ENCODE results near the gene CERS3. TPM values are rescaled to one million over a fixed set of nuclear protein-coding genes. Genes with fewer than 3 reads are reported as not detected.
A peak's percentile ranks its signal among the peaks of the same experiment; 100 is the strongest.

Gene CERS3
- polyA plus RNA-seq, 1 of the 3 experiments (the other 2 are of a cell fraction), result not detected

GRCh38 chr15:100544946-100545345 is 16.2 kb upstream of the CERS3 start:
- Histone ChIP-seq H2AFZ (ENCODE audit: low read depth) (no peak overlapping the region), H3K79me2 (ENCODE audit: insufficient read depth) (no peaks in the 10 kb centered on the region), H3K27ac (ENCODE audit: low read depth in 2 of 2, low read length in 1 of 2) (no peak overlapping the region), H3K4me1 (ENCODE audit: control insufficient read depth in 1 of 2, insufficient read depth in 2 of 2, low read depth in 1 of 2, low read length in 1 of 2) (peaks cover 0 to 2% of the 10 kb centered on the region in 2 experiments; a peak in 1 of 4 replicates), H4K20me1 (ENCODE audit: insufficient read depth) (no peaks in the 10 kb centered on the region), H3K9me3 (no peaks in the 10 kb centered on the region), H3K27me3 (ENCODE audit: insufficient read depth) (no peaks in the 10 kb centered on the region), H3F3A (replicated peaks; ENCODE audit: insufficient read depth) (no peaks in the 10 kb centered on the region), H3K9me2 (no peaks in the 10 kb centered on the region), H3K4me3 (ENCODE audit: low read depth in 2 of 2, low read length in 1 of 2) (no peak overlapping the region), H3K9ac (no peak overlapping the region), H3K36me3 (replicated peaks in 1 of 2; ENCODE audit: control insufficient read depth in 1 of 2, insufficient read depth in 2 of 2, low read length in 1 of 2) (no peaks in the 10 kb centered on the region), H3K4me2 (no peak overlapping the region)
- WGBS (ENCODE audit: low lambda C conversion rate), result 65% methylated on average over 6 of the region's 6 CpGs
- no peak; a peak in 1 of 4 replicates for TF ChIP-seq EP300 (IDR thresholded peaks at IDR 0.05; ENCODE audit: borderline replicate concordance in 1 of 2, low read depth in 1 of 2, low read length in 1 of 2)
- TF ChIP-seq CTCF (IDR thresholded peaks at IDR 0.05), result no peak
- no peak for TF ChIP-seq TEAD4 (IDR thresholded peaks at IDR 0.05; ENCODE audit: borderline replicate concordance, insufficient read depth)
- no peak for TF ChIP-seq GABPA (IDR thresholded peaks at IDR 0.05; ENCODE audit: low read depth)
- no peak for TF ChIP-seq SIN3A (IDR thresholded peaks at IDR 0.05; ENCODE audit: borderline replicate concordance, low read depth, low read length)
- peak; percentile 71; the same call in 1 of the 2 replicates for TF ChIP-seq RCOR1 (IDR thresholded peaks at IDR 0.05; ENCODE audit: low read length)
- TF ChIP-seq TAF1 (IDR thresholded peaks at IDR 0.05; ENCODE audit: borderline replicate concordance, low read depth, low read length), result no peak
- TF ChIP-seq MXI1 (IDR thresholded peaks at IDR 0.05; ENCODE audit: low read depth, low read length), result 0 out of 2 replicates have a peak, but pooled peaks have one; percentile 18
- peak; percentile 83 for TF ChIP-seq GATA2 (CRISPR knock-in tag; IDR thresholded peaks at IDR 0.05)
- ChIA-PET POLR2A (no interaction called here), CTCF (interaction anchor here (1.0 kb wide), 1 partner anchor 28 kb away, joined by 3 read pairs; no protein-coding TSS in a partner anchor)
- DNase-seq, result peak; percentile 71

- POLR2A ChIA-PET, result no interaction called here
- DNase-seq, result peak; percentile 43
- H3K9me3 ChIP-seq, result no peaks in the 10 kb centered on the region
Observed at GRCh38 chr15:100544338-100544841, 15.6 kb upstream of the CERS3 start.

More at GRCh38 chr15:100544338-100544841, 15.6 kb upstream of the CERS3 start:
- Histone ChIP-seq H3K4me3 (ENCODE audit: low read depth in 2 of 2, low read length in 1 of 2) (no peak overlapping the region), H3K36me3 (replicated peaks in 1 of 2; ENCODE audit: control insufficient read depth in 1 of 2, insufficient read depth in 2 of 2, low read length in 1 of 2) (no peaks in the 10 kb centered on the region), H2AFZ (ENCODE audit: low read depth) (no peak overlapping the region), H4K20me1 (ENCODE audit: insufficient read depth) (no peaks in the 10 kb centered on the region), H3K4me1 (ENCODE audit: control insufficient read depth in 1 of 2, insufficient read depth in 2 of 2, low read depth in 1 of 2, low read length in 1 of 2) (peaks cover 0 to 2% of the 10 kb centered on the region in 2 experiments; a peak in 1 of 4 replicates), H3K9me2 (no peaks in the 10 kb centered on the region), H3K27me3 (ENCODE audit: insufficient read depth) (no peaks in the 10 kb centered on the region), H3K4me2 (no peak overlapping the region), H3K27ac (ENCODE audit: low read depth in 2 of 2, low read length in 1 of 2) (no peak overlapping the region), H3K79me2 (ENCODE audit: insufficient read depth) (no peaks in the 10 kb centered on the region), H3K9ac (no peak overlapping the region), H3F3A (replicated peaks; ENCODE audit: insufficient read depth) (no peaks in the 10 kb centered on the region)
- 81% methylated on average over 23 of the region's 57 CpGs for WGBS (ENCODE audit: low lambda C conversion rate)
- TF ChIP-seq SIN3A (IDR thresholded peaks at IDR 0.05; ENCODE audit: borderline replicate concordance, low read depth, low read length) (no peak), SMC3 (IDR thresholded peaks at IDR 0.05; ENCODE audit: low read depth, low read length) (no peak), TAF1 (IDR thresholded peaks at IDR 0.05; ENCODE audit: borderline replicate concordance, low read depth, low read length) (no peak), PBX3 (IDR thresholded peaks at IDR 0.05) (no peak), FOSL2 (IDR thresholded peaks at IDR 0.05; ENCODE audit: borderline replicate concordance, low read depth) (no peak), GABPA (IDR thresholded peaks at IDR 0.05; ENCODE audit: low read depth) (no peak), RXRA (IDR thresholded peaks at IDR 0.05; ENCODE audit: borderline replicate concordance, low read depth) (no peak), TEAD4 (IDR thresholded peaks at IDR 0.05; ENCODE audit: borderline replicate concordance, insufficient read depth) (no peak), ELF1 (IDR thresholded peaks at IDR 0.05) (no peak), RAD21 (IDR thresholded peaks at IDR 0.05; ENCODE audit: low read length) (no peak), POLR2AphosphoS5 (IDR thresholded peaks at IDR 0.05; ENCODE audit: low read depth, low read length) (no peak)
- CTCF ChIA-PET, result interaction anchor here (1.0 kb wide), 1 partner anchor 28 kb away, joined by 3 read pairs; no protein-coding TSS in a partner anchor
